K562 (cell line): ENCODE results near the gene PLEKHG4B. TPM values are rescaled to one million over a fixed set of nuclear protein-coding genes. Genes with fewer than 3 reads are reported as not detected.

Source experiments
- ATAC-seq: fragments of 200-7000 bp; cut with Tn5 transposase; 3 replicates; pipeline ENCODE4 v1.9.1; 2020; ENCODE audit warnings: moderate library complexity
- BruUV-seq: library from RNA; stranded (reverse); fragments of 400-500 nt; replicated peaks from 2 replicates; lab custom pipeline; 2021; lab: Mats Ljungman, UMichigan
- CTCF ChIA-PET: fragments of 300-600 bp; formaldehyde crosslinking; extraction: SDS; loops from one replicate; lab custom pipeline; 2021; ENCODE audit warnings: low intra/inter-chr PET ratio; lab: Yijun Ruan, JAX
- POLR2A ChIA-PET: fragments of 300-600, 350-650 bp; sonication (Branson Sonifier 250); formaldehyde crosslinking; extraction: SDS; loops from one replicate; lab custom pipeline; 2021; ENCODE audit warnings: antibody characterized with exemption, inconsistent platforms; lab: Yijun Ruan, JAX
- DNase-seq, 4 experiments: peaks; one replicate each; pipeline versions ENCODE4 v3.0.0 to v3.0.0-alpha.2; 2011 to 2018; ENCODE audit warnings: low spot score in 3 of 4, mixed read lengths in 3 of 4; ENCODE audit errors: extremely low read depth in 1 of 4
- FAIRE-seq: peaks from 2 replicates; lab custom pipeline; 2011; peaks lifted over from hg19 to GRCh38; lab: Jason Lieb, UNC
- H2AFZ ChIP-seq: 2 replicates; pipeline ENCODE4 v1.6.0; 2011; ENCODE audit warnings: low read depth, low read length, control low read depth, inconsistent platforms
- H3K27ac ChIP-seq: fragments of 200-600 bp; 3 replicates; pipeline ENCODE4 v1.8.0; 2011; ENCODE audit warnings: low read depth, mild to moderate bottlenecking, control low read depth, inconsistent platforms, low read length, moderate library complexity, mixed read lengths; ENCODE audit errors: extremely low read depth
- H3K27me3 ChIP-seq, 2 experiments: fragments of 300-600 bp in 1 of 2; 2 replicates in 1 of 2; 3 replicates in 1 of 2; pipeline versions ENCODE4 v1.6.0 to v1.8.0; 2011; ENCODE audit warnings: inconsistent platforms in 2 of 2, low read length in 2 of 2, mild to moderate bottlenecking in 1 of 2, mixed read lengths in 1 of 2, moderate library complexity in 1 of 2; ENCODE audit not compliant: control insufficient read depth in 2 of 2, insufficient read depth in 2 of 2
- H3K36me3 ChIP-seq: fragments of 300-600 bp; 3 replicates; pipeline ENCODE4 v1.8.0; 2011; ENCODE audit warnings: mild to moderate bottlenecking, low read length, inconsistent platforms; ENCODE audit not compliant: control insufficient read depth, insufficient read depth
- H3K4me1 ChIP-seq, 2 experiments: fragments of 200-600 bp in 1 of 2; replicated peaks in 1 of 2; 2 replicates in 1 of 2; 3 replicates in 1 of 2; pipeline versions ENCODE4 v1.5.1 to v1.8.0; 2011; ENCODE audit warnings: inconsistent platforms in 2 of 2, low read length in 2 of 2, mild to moderate bottlenecking in 1 of 2, mixed read lengths in 1 of 2, moderate library complexity in 1 of 2; ENCODE audit not compliant: control insufficient read depth in 2 of 2, insufficient read depth in 2 of 2
- H3K4me2 ChIP-seq: 2 replicates; pipeline ENCODE4 v1.6.1; 2011; ENCODE audit warnings: low read length, control low read depth, inconsistent platforms, mixed read lengths; ENCODE audit not compliant: insufficient read depth
- H3K4me3 ChIP-seq: fragments of 200-600 bp; sonication (generic), shearing (Covaris generic); 2 replicates; pipeline ENCODE4 v1.5.1; 2016; ENCODE audit warnings: control low read depth, inconsistent platforms
- H3K79me2 ChIP-seq: fragments of 200-600 bp; 3 replicates; pipeline ENCODE4 v1.8.0; 2011; ENCODE audit warnings: low read length, inconsistent platforms; ENCODE audit not compliant: control insufficient read depth, insufficient read depth
- H3K9ac ChIP-seq, 2 experiments: 2 replicates each; pipeline versions ENCODE4 v1.6.0 to v1.6.1; 2011; ENCODE audit warnings: low read depth in 2 of 2, low read length in 2 of 2, control low read depth in 1 of 2, inconsistent platforms in 1 of 2, mild to moderate bottlenecking in 1 of 2, mixed read lengths in 1 of 2; ENCODE audit not compliant: insufficient read depth in 1 of 2
- H3K9me1 ChIP-seq: one replicate; pipeline ENCODE4 v1.6.0; 2011; ENCODE audit warnings: inconsistent platforms, mild to moderate bottlenecking, low read length, moderate library complexity; ENCODE audit not compliant: control insufficient read depth, insufficient read depth
- H3K9me3 ChIP-seq: replicated peaks from 2 replicates; pipeline ENCODE4 v1.5.1; 2011; ENCODE audit warnings: low read depth, low read length, inconsistent platforms; ENCODE audit not compliant: control insufficient read depth, insufficient read depth
- H4K20me1 ChIP-seq: replicated peaks from 2 replicates; pipeline ENCODE4 v1.6.1; 2011; ENCODE audit warnings: low read length, inconsistent platforms, mixed read lengths; ENCODE audit not compliant: control insufficient read depth, insufficient read depth
- BMI1 ChIP-seq: fragments of 150-350 bp; IDR thresholded peaks from 2 replicates; pipeline ENCODE4 v1.6.1; 2014; ENCODE audit warnings: low read length
- CHD4 ChIP-seq: fragments of 200-600 bp; sonication (generic); IDR thresholded peaks from 3 replicates; pipeline ENCODE4 v1.6.1; 2012; ENCODE audit warnings: low read depth, mild to moderate bottlenecking, mixed read lengths, low read length, inconsistent platforms; ENCODE audit not compliant: insufficient read depth, insufficient replicate concordance, poor library complexity, severe bottlenecking
- FOSL1 ChIP-seq: fragments of 200-800 bp; sonication (Bioruptor generic); conservative IDR thresholded peaks from 2 replicates; pipeline ENCODE4 v1.6.1; 2016; ENCODE audit warnings: missing genetic modification characterization, missing compliant biosample characterization
- FOXP1 ChIP-seq: sonication (generic); formaldehyde crosslinking; IDR thresholded peaks from 2 replicates; pipeline ENCODE4 v1.8.0; 2022; ENCODE audit warnings: mild to moderate bottlenecking, missing genetic modification reagents
- FUS ChIP-seq: fragments of 200-400 bp; formaldehyde crosslinking; optimal IDR thresholded peaks from 2 replicates; pipeline ENCODE3; 2017; ENCODE audit warnings: low read depth, low read length
- GABPB1 ChIP-seq: sonication (generic); formaldehyde crosslinking; IDR thresholded peaks from 2 replicates; pipeline ENCODE4 v1.8.0; 2022; ENCODE audit warnings: mild to moderate bottlenecking, missing genetic modification reagents
- HDAC1 ChIP-seq, 2 experiments: fragments of 450-650 bp; IDR thresholded peaks; 2 replicates each; pipeline ENCODE4 v1.6.1; 2016 to 2017; ENCODE audit warnings: inconsistent platforms in 1 of 2, mild to moderate bottlenecking in 1 of 2, moderate library complexity in 1 of 2
- HMBOX1 ChIP-seq: sonication (generic); IDR thresholded peaks from 2 replicates; pipeline ENCODE4 v1.6.1; 2016
- POLR3A ChIP-seq: IDR thresholded peaks from 2 replicates; pipeline ENCODE4 v1.6.1; 2011; ENCODE audit warnings: borderline replicate concordance, mild to moderate bottlenecking, moderate library complexity; ENCODE audit not compliant: insufficient read length, insufficient read depth; ENCODE audit errors: extremely low read depth
- PRPF4 ChIP-seq: fragments of 200-400 bp; formaldehyde crosslinking; IDR thresholded peaks from one replicate; pipeline ENCODE4 v1.6.1; 2017; ENCODE audit warnings: low read length, low read depth, mild to moderate bottlenecking; ENCODE audit not compliant: insufficient read depth, poor library complexity, severe bottlenecking
- SMAD3 ChIP-seq: fragments of 450-650 bp; formaldehyde crosslinking; conservative IDR thresholded peaks from 2 replicates; pipeline ENCODE4 v1.4.0; 2020; ENCODE audit warnings: mild to moderate bottlenecking
- STAG1 ChIP-seq: sonication (generic); formaldehyde crosslinking; IDR thresholded peaks from 2 replicates; pipeline ENCODE4 v1.5.0; 2020; ENCODE audit warnings: missing genetic modification reagents, borderline replicate concordance
- ZNF134 ChIP-seq: fragments of 250-450 bp; sonication (Bioruptor Pico); conservative IDR thresholded peaks from 2 replicates; pipeline ENCODE4 v1.4.0; 2020
- ZNF511 ChIP-seq: sonication (generic); formaldehyde crosslinking; IDR thresholded peaks from 2 replicates; pipeline ENCODE4 v1.8.0; 2022; ENCODE audit warnings: mild to moderate bottlenecking, missing genetic modification reagents
- WGBS: fragments of 100-300 bp; shearing (Covaris generic); methylation state at CpG from one replicate; pipeline ENCODE4 v1.1.6; 2016; ENCODE audit warnings: low coverage, mixed read lengths; ENCODE audit not compliant: insufficient coverage; ENCODE audit errors: missing lambda C conversion rate; 5-methylcytosine and 5-hydroxymethylcytosine counted together
- in situ Hi-C: fragments of 300-500 bp; cut with MboI; formaldehyde crosslinking; loops from 4 replicates; pipeline ENCODE4 v1.15.0; 2018; ENCODE audit warnings: inconsistent platforms, mixed read lengths
- intact Hi-C: fragments of 100-400 bp; cut with micrococcal nuclease; formaldehyde crosslinking; loops from 2 replicates; pipeline ENCODE4 v1.14.2; 2022
- polyA plus RNA-seq, 8 experiments: library from polyadenylated mRNA; depleted of rRNA in 4 of 8; stranded (reverse) in 5 of 8; unstranded in 3 of 8; fragments of >200 nt; fragmentation: Nextera tagmentation in 2 of 8; fragmentation: Illumina TruSeq in 1 of 8; extraction: Ambion mirVana in 2 of 8; extraction: Trizol in 1 of 8; gene quantifications; 2 replicates each; pipeline versions ENCODE4 v1.2.1 to v1.2.3, GENCODE V29; 2011 to 2014; ENCODE audit warnings: inconsistent platforms in 1 of 8, missing spikeins in 1 of 8
- total RNA-seq, 7 experiments: library from RNA; depleted of rRNA in 6 of 7; stranded (reverse); fragments of >200 nt in 6 of 7; fragmentation: Illumina TruSeq in 2 of 7; extraction: Trizol in 2 of 7; gene quantifications; 2 replicates each; pipeline versions ENCODE4 v1.2.1 to v1.2.3, GENCODE V29; 2011 to 2021; ENCODE audit warnings: low replicate concordance in 1 of 7

PLEKHG4B gene
- total and polyA plus RNA-seq, 9 of the 15 experiments (the other 6 are each of a cell fraction or from before 2014, with no cell fraction given): 0.02 TPM; not detected in 8

- no peak overlapping the region for H3K27ac ChIP-seq
- TF ChIP-seq STAG1 (CRISPR knock-in tag) (no peak), HDAC1 (IDR thresholded peaks at IDR 0.05) (no peak), BMI1 (no peak), ZNF134 (CRISPR knock-in tag) (no peak), FOSL1 (no peak), POLR3A (no peak), FUS (no peak), ZNF511 (no peak), CHD4 (no peak), FOXP1 (CRISPR knock-in tag) (no peak), HMBOX1 (no peak), GABPB1 (CRISPR knock-in tag) (no peak), SMAD3 (CRISPR knock-in tag) (no peak), PRPF4 (no peak)
- TF ChIP-seq, all 486 proteins: peak for 0
- no peak for DNase-seq
- Histone ChIP-seq H3K4me1 (peaks cover 0 to 11% of the 10 kb centered on the region in 2 experiments; a peak in 1 of 5 replicates), H3K9me3 (no peaks in the 10 kb centered on the region), H3K9ac (no peak overlapping the region), H3K36me3 (no peaks in the 10 kb centered on the region), H4K20me1 (peaks cover 12% of the 10 kb centered on the region), H3K4me2 (no peak overlapping the region), H2AFZ (no peak overlapping the region), H3K4me3 (no peak overlapping the region), H3K79me2 (no peaks in the 10 kb centered on the region), H3K27me3 (peaks cover 69 to 79% of the 10 kb centered on the region in 2 experiments), H3K9me1 (no peaks in the 10 kb centered on the region)
- in situ Hi-C loops: no loop called here
- BruUV-seq: no TSS peak
- no peak for ATAC-seq
- WGBS: 1% methylated on average over 9 of the region's 9 CpGs
- POLR2A ChIA-PET: no interaction called here
- FAIRE-seq: no peak
- intact Hi-C loops: no loop called here
- CTCF ChIA-PET: no interaction called here
Measured at GRCh38 chr5:181160-181559, 89.2 kb downstream of the PLEKHG4B start.
